ENCODE results near the gene SLC1A1.
"Not testable (repeated sequence)": the region's sequence is repeated elsewhere in the genome, so short reads cannot be mapped to it uniquely, and the experiment has no call there.

Gene SLC1A1

GRCh38 chr9:4530375-4530774 lies 40.1 kb downstream of the SLC1A1 start:
- no peak for ATAC-seq

GRCh38 chr9:4530831-4531230 lies 40.6 kb downstream of the SLC1A1 start:
- not testable (repeated sequence) for ATAC-seq

More at GRCh38 chr9:4530375-4530774, 40.1 kb downstream of the SLC1A1 start:
- TF ChIP-seq CSDC2 (CRISPR knock-in tag; IDR thresholded peaks at IDR 0.05) (no peak), TSHZ2 (CRISPR knock-in tag; IDR thresholded peaks at IDR 0.05) (no peak), RARB (CRISPR knock-in tag; IDR thresholded peaks at IDR 0.05) (no peak), OSR1 (CRISPR knock-in tag; IDR thresholded peaks at IDR 0.05) (no peak), ZFP3 (CRISPR knock-in tag; IDR thresholded peaks at IDR 0.05) (no peak)

GRCh38 chr9:4531355-4531754 lies 41.1 kb downstream of the SLC1A1 start:
- not testable (repeated sequence) for ATAC-seq

- not testable (repeated sequence) for ATAC-seq
Measured at GRCh38 chr9:4533881-4534280, 43.6 kb downstream of the SLC1A1 start.

- ATAC-seq = not testable (repeated sequence)
Measured at GRCh38 chr9:4536196-4536595, 45.9 kb downstream of the SLC1A1 start.

- no peak for TF ChIP-seq ZNF70 (CRISPR knock-in tag; IDR thresholded peaks at IDR 0.05)
- TF ChIP-seq RARB (CRISPR knock-in tag; IDR thresholded peaks at IDR 0.05) = no peak
- TF ChIP-seq ISL1 (CRISPR knock-in tag; IDR thresholded peaks at IDR 0.05) = no peak
- TF ChIP-seq ZNF8 (CRISPR knock-in tag; IDR thresholded peaks at IDR 0.05) = no peak
- TF ChIP-seq TCF4 (CRISPR knock-in tag; IDR thresholded peaks at IDR 0.05; ENCODE audit: borderline replicate concordance) = no peak
- TF ChIP-seq POU6F1 (CRISPR knock-in tag; IDR thresholded peaks at IDR 0.05; ENCODE audit: borderline replicate concordance, low read depth) = no peak
- no peak for TF ChIP-seq ARNTL (CRISPR knock-in tag; IDR thresholded peaks at IDR 0.05; ENCODE audit: borderline replicate concordance, low read depth)
- no peak for TF ChIP-seq PPARA (CRISPR knock-in tag; IDR thresholded peaks at IDR 0.05; ENCODE audit: borderline replicate concordance)
- no peak for TF ChIP-seq ZC3H10 (CRISPR knock-in tag; IDR thresholded peaks at IDR 0.05)
- no peak for TF ChIP-seq CSDC2 (CRISPR knock-in tag; IDR thresholded peaks at IDR 0.05)
- no peak for TF ChIP-seq ZNF565 (CRISPR knock-in tag; conservative IDR thresholded peaks at IDR 0.05; ENCODE audit: low read depth)
- no peak for TF ChIP-seq TSHZ2 (CRISPR knock-in tag; IDR thresholded peaks at IDR 0.05)
- no peak for ATAC-seq
Measured at GRCh38 chr9:4537581-4537980, 47.3 kb downstream of the SLC1A1 start.

- ATAC-seq = no peak
- TF ChIP-seq CSDC2 (CRISPR knock-in tag; IDR thresholded peaks at IDR 0.05) (no peak), TSHZ2 (CRISPR knock-in tag; IDR thresholded peaks at IDR 0.05) (no peak), ZFP3 (CRISPR knock-in tag; IDR thresholded peaks at IDR 0.05) (no peak), PATZ1 (CRISPR knock-in tag; IDR thresholded peaks at IDR 0.05; ENCODE audit: borderline replicate concordance) (no peak), POU6F1 (CRISPR knock-in tag; IDR thresholded peaks at IDR 0.05; ENCODE audit: borderline replicate concordance, low read depth) (no peak), TOX (CRISPR knock-in tag; IDR thresholded peaks at IDR 0.05; ENCODE audit: borderline replicate concordance) (no peak), ZNF70 (CRISPR knock-in tag; IDR thresholded peaks at IDR 0.05) (no peak), SNAI2 (CRISPR knock-in tag; IDR thresholded peaks at IDR 0.05) (no peak), OSR1 (CRISPR knock-in tag; IDR thresholded peaks at IDR 0.05) (no peak)
Measured at GRCh38 chr9:4538107-4538506, 47.8 kb downstream of the SLC1A1 start.

Measured in SK-N-SH treated with all-trans-retinoic acid at 6 μM for 48 hours (cell line).